Measurements from ENCODE around the gene TEDC2.
"Not testable (repeated sequence)": the region's sequence is repeated elsewhere in the genome, so short reads cannot be mapped to it uniquely, and the experiment has no call there.

Gene TEDC2

DNA sequence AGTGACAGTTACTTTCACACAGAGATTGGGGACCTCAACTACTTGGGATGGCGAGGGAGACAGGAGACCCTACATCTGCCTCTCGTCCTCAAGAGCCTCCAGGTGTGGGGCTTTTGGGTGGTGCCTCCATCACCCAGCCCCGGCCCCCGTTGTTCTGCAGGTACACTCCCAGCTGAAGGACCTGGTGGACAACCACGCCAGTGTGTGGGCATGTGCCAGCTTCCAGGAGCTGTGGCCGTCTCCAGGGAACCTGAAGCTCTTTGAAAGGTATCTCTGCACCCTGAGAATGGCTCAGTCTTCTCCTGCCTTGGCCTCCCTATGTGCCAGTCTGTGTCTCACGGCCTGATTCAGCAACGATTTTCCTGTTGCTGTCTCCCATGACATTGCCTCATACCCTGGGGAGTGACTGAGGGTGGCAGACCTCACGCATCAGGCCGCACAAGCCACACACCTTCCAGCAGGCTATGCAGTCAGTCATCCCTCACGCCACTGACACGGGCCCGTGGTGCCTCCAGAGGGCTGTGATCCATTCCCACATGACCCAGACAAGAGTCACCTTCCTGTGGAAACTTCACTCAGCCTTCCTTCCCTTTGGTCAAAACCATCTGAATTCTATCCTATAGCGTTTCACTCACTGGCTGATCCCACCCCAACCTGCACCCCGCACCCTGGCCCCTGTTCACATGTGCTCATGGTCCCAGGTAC is 27.0 kb upstream of the TEDC2 start:
- Histone ChIP-seq H3K4me3 (no peak overlapping the region), H3K27ac (peak overlapping the region in 1 of 11 experiments; percentile 11; a peak in 2 of 22 replicates), H3K4me1 (peaks cover 13 to 64% (median 57%) of the 10 kb centered on the region in 10 experiments), H3K9ac (peak overlapping the region in 9 of 11 experiments; percentile 1 to 96 (median 21); a peak in 10 of 22 replicates), H3K27me3 (no peaks in the 10 kb centered on the region), H4K20me1 (peaks cover 0 to 74% (median 62%) of the 10 kb centered on the region in 11 experiments; a peak in 18 of 22 replicates), H3K9me3 (replicated peaks in 1 of 11) (no peaks in the 10 kb centered on the region), H3K36me3 (peaks cover 33 to 76% (median 70%) of the 10 kb centered on the region in 11 experiments), H3K4me2 (peak overlapping the region in 9 of 11 experiments; percentile 21 to 98 (median 88); a peak in 14 of 22 replicates)
- TF ChIP-seq Cebpa-rat (IDR thresholded peaks at IDR 0.05), result no peak

DNA sequence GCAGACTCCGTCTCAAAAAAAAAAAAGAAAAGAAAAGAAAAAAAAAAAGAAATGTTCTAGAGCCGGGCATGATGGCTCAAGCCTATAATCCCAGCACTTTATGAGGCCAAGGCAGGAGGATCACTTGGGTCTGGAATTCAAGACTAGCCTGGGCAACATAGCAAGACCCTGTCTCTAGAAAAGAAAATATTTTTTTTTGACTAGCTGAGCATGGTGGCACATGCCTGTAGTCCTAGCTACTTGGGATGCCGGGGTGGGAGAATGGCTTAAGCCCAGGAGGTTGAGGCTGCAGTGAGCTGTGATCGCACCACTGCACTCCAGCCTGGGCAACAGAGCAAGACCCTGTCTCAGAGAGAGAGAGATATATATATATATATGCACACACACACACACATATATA is 24.7 kb upstream of the TEDC2 start:
- not testable (repeated sequence) for H3K9me3 ChIP-seq (replicated peaks in 1 of 11); H3K27ac ChIP-seq; H3K4me2 ChIP-seq; H3K27me3 ChIP-seq; H3K4me3 ChIP-seq; H3K9ac ChIP-seq
- peaks cover 13 to 67% (median 57%) of the 10 kb centered on the region in 10 experiments for H3K4me1 ChIP-seq
- peaks cover 47 to 98% (median 93%) of the 10 kb centered on the region in 11 experiments for H3K36me3 ChIP-seq
- H4K20me1 ChIP-seq, result peaks cover 0 to 94% (median 68%) of the 10 kb centered on the region in 11 experiments; a peak in 18 of 22 replicates

DNA sequence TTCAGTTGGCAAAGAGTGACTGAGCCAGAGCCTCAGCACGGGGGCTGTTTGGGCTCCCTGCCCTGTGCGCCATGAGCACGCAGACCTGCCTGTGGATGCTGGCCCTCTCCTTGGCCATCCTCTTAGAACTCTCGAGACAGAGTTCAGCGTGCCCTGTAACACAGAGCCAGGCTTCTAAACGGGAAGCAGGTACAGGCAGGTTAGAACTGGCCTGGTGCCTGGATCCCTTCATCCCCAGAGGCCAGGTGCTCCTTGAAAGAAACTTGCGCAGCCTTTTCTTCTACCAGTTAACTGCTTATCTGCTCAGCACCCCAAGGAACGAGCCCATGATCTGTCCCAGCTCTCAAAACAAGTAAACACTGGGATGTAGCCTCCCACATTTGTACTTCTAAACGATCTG is 23.8 kb upstream of the TEDC2 start:
- Histone ChIP-seq H3K27ac (no peak overlapping the region), H3K9me3 (replicated peaks in 1 of 11) (no peaks in the 10 kb centered on the region), H3K4me3 (no peak overlapping the region), H3K36me3 (peaks cover 47 to 100% (median 98%) of the 10 kb centered on the region in 11 experiments), H3K9ac (peak overlapping the region in 6 of 11 experiments; percentile 21 to 52 (median 28); a peak in 6 of 22 replicates), H3K27me3 (no peaks in the 10 kb centered on the region), H4K20me1 (peaks cover 0 to 94% (median 62%) of the 10 kb centered on the region in 11 experiments; a peak in 18 of 22 replicates), H3K4me2 (peak overlapping the region in 3 of 11 experiments; percentile 10 to 39 (median 31); a peak in 1 of 22 replicates), H3K4me1 (peaks cover 6 to 62% (median 51%) of the 10 kb centered on the region in 10 experiments; a peak in 19 of 20 replicates)
- TF ChIP-seq Cebpa-rat (IDR thresholded peaks at IDR 0.05), result no peak

DNA sequence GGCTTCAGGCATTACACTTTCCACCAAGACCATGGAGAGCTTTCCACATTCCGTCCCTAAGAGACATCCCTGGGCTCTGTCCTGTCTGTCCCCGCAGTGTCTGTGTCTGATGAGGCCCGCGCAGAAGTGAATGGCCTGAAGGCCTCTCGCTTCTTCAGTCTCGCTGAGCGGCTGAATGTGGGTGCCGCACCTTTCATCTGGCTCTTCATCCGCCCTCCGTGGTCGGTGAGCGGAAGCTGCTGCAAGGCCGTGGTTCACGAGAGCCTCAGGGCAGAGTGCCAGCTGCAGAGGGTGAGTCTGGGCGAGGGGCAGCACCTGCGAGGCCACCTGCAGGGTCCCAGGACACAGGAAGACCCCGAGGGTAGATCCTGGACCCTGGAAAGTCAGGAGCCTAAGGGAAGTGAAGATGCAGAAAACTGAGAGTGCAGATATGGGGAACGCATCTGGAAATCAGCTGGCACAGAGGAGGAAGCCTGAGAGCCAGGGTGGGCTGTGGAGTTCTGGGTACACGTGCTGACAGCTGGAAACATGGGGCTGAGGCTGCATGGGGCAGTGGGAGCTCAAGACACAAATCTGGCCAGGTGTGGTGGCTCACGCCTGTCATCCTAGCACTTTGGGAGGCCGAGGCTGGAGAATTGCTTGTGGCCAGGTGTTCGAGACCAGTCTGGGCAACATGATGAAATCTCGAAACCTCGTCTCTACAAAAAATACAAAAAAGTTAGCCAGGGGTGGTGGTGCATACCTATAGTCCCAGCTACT is 22.7 kb upstream of the TEDC2 start:
- Histone ChIP-seq H3K27me3 (no peaks in the 10 kb centered on the region), H3K4me3 (no peak overlapping the region), H3K9ac (peak overlapping the region in 2 of 11 experiments; percentile 25 to 44; a peak in 3 of 22 replicates), H3K4me1 (peaks cover 5 to 51% (median 40%) of the 10 kb centered on the region in 10 experiments; a peak in 19 of 20 replicates), H3K27ac (peak overlapping the region in 1 of 11 experiments; percentile 7; a peak in 1 of 22 replicates), H3K9me3 (replicated peaks in 1 of 11) (no peaks in the 10 kb centered on the region), H4K20me1 (peaks cover 0 to 84% (median 51%) of the 10 kb centered on the region in 11 experiments; a peak in 18 of 22 replicates), H3K4me2 (peak overlapping the region in 5 of 11 experiments; percentile 10 to 39 (median 31); a peak in 7 of 22 replicates), H3K36me3 (peaks cover 43 to 94% (median 92%) of the 10 kb centered on the region in 11 experiments)
- no peak for TF ChIP-seq Cebpa-rat (IDR thresholded peaks at IDR 0.05)

DNA sequence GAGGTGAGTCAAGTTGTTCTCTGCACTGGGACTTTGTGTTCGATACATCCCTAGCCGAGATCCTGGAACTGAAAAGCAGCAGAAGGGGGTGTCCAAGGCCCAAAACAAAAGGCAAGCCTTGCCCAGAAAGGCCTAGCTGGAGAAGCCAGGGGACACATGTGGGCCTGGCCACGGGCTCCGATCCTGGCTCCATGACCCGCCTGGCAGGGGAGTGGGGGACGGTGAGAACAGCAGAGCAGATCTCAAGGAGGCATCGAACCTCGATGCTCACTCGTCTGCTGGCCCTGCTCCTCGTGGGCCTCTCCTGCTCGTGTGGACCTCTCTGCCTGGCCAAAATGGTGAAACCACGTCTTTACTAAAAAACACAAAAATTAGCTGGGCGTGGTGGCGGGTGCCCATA is 21.8 kb upstream of the TEDC2 start:
- Histone ChIP-seq H3K4me3 (no peak overlapping the region), H3K27me3 (no peaks in the 10 kb centered on the region), H3K9me3 (replicated peaks in 1 of 11) (no peaks in the 10 kb centered on the region), H3K4me2 (no peak overlapping the region), H3K4me1 (peaks cover 5 to 42% (median 31%) of the 10 kb centered on the region in 10 experiments; a peak in 19 of 20 replicates), H3K9ac (no peak overlapping the region), H3K36me3 (peaks cover 34 to 87% (median 84%) of the 10 kb centered on the region in 11 experiments), H3K27ac (no peak overlapping the region), H4K20me1 (peaks cover 0 to 75% (median 42%) of the 10 kb centered on the region in 11 experiments; a peak in 17 of 22 replicates)
- TF ChIP-seq Cebpa-rat (IDR thresholded peaks at IDR 0.05), result no peak

DNA sequence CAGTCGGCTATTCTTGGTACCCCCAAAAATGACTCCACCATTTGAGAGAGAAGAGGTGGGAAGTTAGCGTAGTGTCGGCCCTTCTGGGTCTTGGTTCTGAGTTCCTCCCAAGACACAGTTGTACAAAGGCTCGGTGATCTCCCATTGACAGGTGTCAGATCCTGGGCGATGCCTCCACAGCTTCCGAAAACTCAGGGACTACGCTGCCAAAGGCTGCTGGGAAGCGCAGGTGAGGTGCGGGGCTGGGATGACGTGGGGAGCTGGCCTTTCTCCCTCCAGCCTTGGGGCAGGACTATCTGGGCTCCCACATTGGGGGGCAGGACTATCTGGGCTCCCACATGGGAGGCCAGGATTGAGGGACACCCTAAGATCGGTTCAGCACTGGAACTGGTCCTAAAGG is 20.3 kb upstream of the TEDC2 start:
- no peak for TF ChIP-seq Cebpa-rat (IDR thresholded peaks at IDR 0.05)
- H3K4me3 ChIP-seq, result no peak overlapping the region
- H3K9ac ChIP-seq, result peak overlapping the region in 2 of 11 experiments; percentile 5 to 15; a peak in 1 of 22 replicates
- no peaks in the 10 kb centered on the region for H3K9me3 ChIP-seq (replicated peaks in 1 of 11)
- peak overlapping the region in 8 of 11 experiments; percentile 4 to 50 (median 36); a peak in 14 of 22 replicates for H3K4me2 ChIP-seq
- peaks cover 42 to 87% (median 84%) of the 10 kb centered on the region in 11 experiments for H3K36me3 ChIP-seq
- H3K27ac ChIP-seq, result peak overlapping the region in 2 of 11 experiments; percentile 3 to 25; a peak in 1 of 22 replicates
- H3K4me1 ChIP-seq, result peaks cover 5 to 41% (median 28%) of the 10 kb centered on the region in 10 experiments; a peak in 17 of 20 replicates
- H3K27me3 ChIP-seq, result no peaks in the 10 kb centered on the region
- peaks cover 0 to 74% (median 41%) of the 10 kb centered on the region in 11 experiments; a peak in 16 of 22 replicates for H4K20me1 ChIP-seq

DNA sequence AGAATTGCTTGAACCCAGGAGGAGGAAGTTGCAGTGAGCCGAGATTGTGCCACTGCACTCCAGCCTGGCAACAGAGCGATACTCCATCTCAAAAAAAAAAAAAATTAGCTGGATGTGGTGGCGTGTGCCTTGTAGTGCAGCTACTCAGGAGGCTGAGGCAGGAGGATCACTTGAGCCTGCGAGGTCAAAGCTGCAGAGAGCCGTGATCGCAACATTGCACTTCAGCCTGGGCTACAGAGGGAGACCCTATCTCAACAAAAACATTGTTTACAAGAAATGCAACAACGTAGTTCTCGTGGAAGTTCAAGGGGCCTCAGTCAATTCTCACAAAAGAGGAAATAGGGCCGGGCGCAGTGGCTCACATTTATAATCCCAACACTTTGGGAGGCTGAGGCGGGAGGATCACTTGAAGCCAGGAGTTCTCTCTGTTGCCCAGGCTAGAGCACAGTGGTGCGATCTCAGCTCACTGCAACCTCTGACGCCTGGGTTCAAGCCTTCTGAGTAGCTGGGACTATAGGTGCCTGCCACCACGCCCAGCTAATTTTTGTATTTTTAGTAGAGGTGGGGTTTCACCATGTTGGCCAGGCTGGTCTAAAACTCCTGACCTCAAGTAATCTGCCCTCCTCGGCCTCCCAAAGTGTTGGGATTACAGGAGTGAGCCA is 18.6 kb upstream of the TEDC2 start:
- H3K4me3 ChIP-seq; H3K4me2 ChIP-seq; H3K27me3 ChIP-seq; H3K27ac ChIP-seq; H3K9me3 ChIP-seq (replicated peaks in 1 of 11); H3K9ac ChIP-seq: not testable (repeated sequence)
- Histone ChIP-seq H3K4me1 (peaks cover 5 to 35% (median 24%) of the 10 kb centered on the region in 10 experiments; a peak in 17 of 20 replicates), H3K36me3 (peaks cover 50 to 87% (median 86%) of the 10 kb centered on the region in 11 experiments), H4K20me1 (peaks cover 0 to 78% (median 45%) of the 10 kb centered on the region in 11 experiments; a peak in 16 of 22 replicates)

DNA sequence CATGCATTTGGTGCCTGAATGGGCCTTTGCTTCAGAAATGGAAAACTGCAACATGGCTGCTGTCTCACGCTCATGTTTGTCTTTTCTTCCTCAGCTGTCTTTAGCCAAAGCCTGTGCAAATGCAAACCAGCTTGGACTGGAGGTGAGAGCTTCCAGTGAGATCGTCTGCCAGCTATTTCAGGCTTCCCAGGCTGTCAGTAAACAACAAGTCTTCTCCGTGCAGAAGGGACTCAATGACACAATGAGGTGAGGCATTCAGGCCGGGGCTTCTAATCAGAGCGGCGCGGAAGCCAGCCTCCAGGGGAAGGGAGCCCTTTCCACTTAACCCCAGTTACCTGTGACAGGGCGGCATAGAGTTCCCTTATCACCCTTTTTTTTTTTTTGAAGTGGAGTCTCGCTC is 16.4 kb upstream of the TEDC2 start:
- Histone ChIP-seq H3K9ac (no peak overlapping the region), H3K36me3 (peaks cover 51 to 87% (median 86%) of the 10 kb centered on the region in 11 experiments), H3K27ac (no peak overlapping the region), H3K4me1 (peaks cover 5 to 21% (median 16%) of the 10 kb centered on the region in 10 experiments; a peak in 17 of 20 replicates), H3K27me3 (no peaks in the 10 kb centered on the region), H3K9me3 (replicated peaks in 1 of 11) (no peaks in the 10 kb centered on the region), H3K4me3 (no peak overlapping the region), H4K20me1 (peaks cover 0 to 78% (median 44%) of the 10 kb centered on the region in 11 experiments; a peak in 13 of 22 replicates), H3K4me2 (no peak overlapping the region)
- TF ChIP-seq Cebpa-rat (IDR thresholded peaks at IDR 0.05), result no peak
